Measurements from ENCODE around the gene C1orf21. TPM values are rescaled to one million over a fixed set of nuclear protein-coding genes. Genes with fewer than 3 reads are reported as not detected.

C1orf21 gene
- total RNA-seq, 2 experiments from 2014 or later, result 2.6 to 6.1 TPM

GRCh38 chr1:184630679-184631060, 243.8 kb downstream of the C1orf21 start:
- no peak overlapping the region for H3K4me3 Mint-ChIP-seq
- DNase-seq (no peak), ATAC-seq (no peak)
- H3K9me3 Mint-ChIP-seq (ENCODE audit: low read depth), result no peaks in the 10 kb centered on the region
- intact Hi-C loops (cut with DNase I, micrococcal nuclease), result no loop called here
- H3K4me1 Mint-ChIP-seq, result no peaks in the 10 kb centered on the region
- CTCF ChIA-PET, result interaction anchor here (0.6 kb wide), 1 partner anchor 332 kb away, joined by 3 read pairs; no protein-coding TSS in a partner anchor
- H3K27ac Mint-ChIP-seq, result no peak overlapping the region
- POLR2A ChIA-PET, result interaction anchor here (0.6 kb wide), 1 partner anchor 192 kb away, joined by 6 read pairs; no protein-coding TSS in a partner anchor
- H3K36me3 Mint-ChIP-seq (ENCODE audit: low read depth), result no peaks in the 10 kb centered on the region
- H3K27me3 Mint-ChIP-seq, result no peaks in the 10 kb centered on the region

GRCh38 chr1:184632415-184633175, 245.8 kb downstream of the C1orf21 start:
- Mint-ChIP-seq H3K4me3 (no peak overlapping the region), H3K4me1 (no peaks in the 10 kb centered on the region), H3K9me3 (ENCODE audit: low read depth) (no peaks in the 10 kb centered on the region), H3K27ac (no peak overlapping the region), H3K36me3 (ENCODE audit: low read depth) (no peaks in the 10 kb centered on the region), H3K27me3 (no peaks in the 10 kb centered on the region)
- no peak for DNase-seq
- no peak for ATAC-seq
- intact Hi-C loops (cut with DNase I, micrococcal nuclease), result no loop called here
- ChIA-PET CTCF (no interaction called here), POLR2A (no interaction called here)

DNA sequence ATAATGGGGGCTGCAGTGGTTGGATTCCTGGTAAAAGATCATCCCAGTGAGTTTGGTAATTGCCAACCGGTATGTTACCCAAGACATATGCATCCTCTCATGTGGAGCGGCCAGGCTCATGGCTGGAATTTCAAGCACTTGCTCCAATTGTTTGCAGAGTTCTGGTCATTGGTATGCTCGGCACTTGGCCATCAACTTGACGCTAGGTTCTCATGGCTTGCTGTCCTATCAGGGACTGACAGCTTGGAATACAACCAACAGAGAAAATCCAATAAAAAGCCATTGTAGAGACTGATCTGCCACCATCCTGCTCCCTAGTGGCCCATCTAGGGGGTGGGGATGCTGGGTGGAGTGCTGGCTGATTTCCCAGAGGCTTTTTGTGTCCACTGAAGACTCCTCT, 247.0 kb downstream of the C1orf21 start:
- Mint-ChIP-seq H3K9me3 (ENCODE audit: low read depth) (no peaks in the 10 kb centered on the region), H3K4me1 (no peaks in the 10 kb centered on the region), H3K27me3 (no peaks in the 10 kb centered on the region), H3K27ac (no peak overlapping the region), H3K4me3 (no peak overlapping the region), H3K36me3 (ENCODE audit: low read depth) (no peaks in the 10 kb centered on the region)
- intact Hi-C loops (cut with DNase I, micrococcal nuclease), result no loop called here
- no peak for ATAC-seq
- ChIA-PET CTCF (interaction anchor here (0.6 kb wide), 1 partner anchor 13 kb away, joined by 4 read pairs; no protein-coding TSS in a partner anchor), POLR2A (no interaction called here)
- no peak for DNase-seq

- CTCF ChIA-PET, result no interaction called here
Observed at GRCh38 chr1:184634296-184634695, 247.5 kb downstream of the C1orf21 start.

DNA sequence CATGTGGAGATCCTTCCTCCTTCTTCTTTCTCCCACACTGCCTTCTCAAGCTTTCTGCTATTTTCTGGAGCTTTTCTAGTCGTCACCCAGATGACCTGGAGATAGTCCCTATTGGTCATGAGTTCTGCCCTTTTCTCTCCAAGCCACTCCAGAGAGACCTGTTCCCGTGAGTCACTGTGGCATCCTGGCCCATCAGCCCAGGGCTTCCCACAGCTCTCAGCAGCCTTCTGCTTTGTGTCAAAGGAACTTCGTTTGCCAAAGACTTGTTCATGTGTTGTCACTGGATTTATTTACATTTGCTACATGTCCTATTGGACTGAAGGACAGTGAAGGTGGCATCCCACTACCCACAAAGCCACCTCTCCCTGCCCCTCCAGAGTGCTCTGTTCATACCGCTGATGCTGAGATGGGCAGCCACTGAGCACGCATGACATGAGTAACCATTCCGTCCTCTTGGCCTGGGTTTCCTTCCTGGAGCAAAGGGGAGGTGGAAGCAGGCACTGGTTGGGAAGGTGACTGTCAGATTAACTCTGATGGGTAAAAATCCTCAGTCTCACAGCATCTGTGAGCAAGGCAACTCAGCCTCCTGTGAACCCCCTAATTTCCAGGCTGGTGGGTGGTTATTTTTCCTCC, 248.6 kb downstream of the C1orf21 start:
- H3K9me3 Mint-ChIP-seq (ENCODE audit: low read depth), result no peaks in the 10 kb centered on the region
- no peaks in the 10 kb centered on the region for H3K36me3 Mint-ChIP-seq (ENCODE audit: low read depth)
- ChIA-PET POLR2A (no interaction called here), CTCF (no interaction called here)
- no peak for ATAC-seq
- no peak overlapping the region for H3K27ac Mint-ChIP-seq
- no peak overlapping the region for H3K4me3 Mint-ChIP-seq
- H3K4me1 Mint-ChIP-seq, result no peaks in the 10 kb centered on the region
- H3K27me3 Mint-ChIP-seq, result no peaks in the 10 kb centered on the region
- DNase-seq, result no peak
- intact Hi-C loops (cut with DNase I, micrococcal nuclease), result no loop called here

More at GRCh38 chr1:184634296-184634695, 247.5 kb downstream of the C1orf21 start:
- POLR2A ChIA-PET, result no interaction called here
- H3K36me3 Mint-ChIP-seq (ENCODE audit: low read depth), result no peaks in the 10 kb centered on the region
- H3K27me3 Mint-ChIP-seq, result no peaks in the 10 kb centered on the region
- intact Hi-C loops (cut with DNase I, micrococcal nuclease), result no loop called here
- H3K27ac Mint-ChIP-seq, result no peak overlapping the region
- no peaks in the 10 kb centered on the region for H3K4me1 Mint-ChIP-seq
- DNase-seq, result no peak
- H3K9me3 Mint-ChIP-seq (ENCODE audit: low read depth), result no peaks in the 10 kb centered on the region
- H3K4me3 Mint-ChIP-seq, result no peak overlapping the region
- no peak for ATAC-seq

DNA sequence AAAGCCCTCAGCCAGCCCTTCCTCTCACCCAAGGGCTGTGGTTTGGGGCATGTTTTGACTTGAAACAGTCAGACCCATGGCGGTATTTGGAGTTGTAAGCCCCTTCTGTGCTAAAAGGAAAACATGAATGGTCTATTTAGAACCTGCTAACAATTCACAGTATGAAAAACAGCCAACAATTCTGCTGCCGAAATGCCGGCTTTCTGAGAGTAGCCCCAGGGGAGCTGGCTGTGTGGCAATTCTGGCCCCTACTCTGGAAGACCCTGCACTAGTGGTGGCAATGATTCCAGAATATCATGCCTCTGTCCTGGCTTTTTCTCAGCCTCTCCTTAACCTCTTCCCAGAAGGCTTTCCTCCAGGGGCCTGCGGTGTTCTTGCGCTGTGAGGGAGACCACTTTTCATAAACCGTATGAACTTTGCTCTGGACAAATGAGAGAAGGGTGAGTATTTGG, 249.2 kb downstream of the C1orf21 start:
- POLR2A ChIA-PET, result no interaction called here
- DNase-seq, result no peak
- CTCF ChIA-PET, result interaction anchor here (1.1 kb wide), 1 partner anchor 28 kb away, joined by 5 read pairs; no protein-coding TSS in a partner anchor
- intact Hi-C loops (cut with DNase I, micrococcal nuclease), result no loop called here
- no peaks in the 10 kb centered on the region for H3K4me1 Mint-ChIP-seq
- no peaks in the 10 kb centered on the region for H3K27me3 Mint-ChIP-seq
- H3K4me3 Mint-ChIP-seq, result no peak overlapping the region
- ATAC-seq, result no peak
- H3K27ac Mint-ChIP-seq, result no peak overlapping the region
- no peaks in the 10 kb centered on the region for H3K9me3 Mint-ChIP-seq (ENCODE audit: low read depth)
- no peaks in the 10 kb centered on the region for H3K36me3 Mint-ChIP-seq (ENCODE audit: low read depth)

DNA sequence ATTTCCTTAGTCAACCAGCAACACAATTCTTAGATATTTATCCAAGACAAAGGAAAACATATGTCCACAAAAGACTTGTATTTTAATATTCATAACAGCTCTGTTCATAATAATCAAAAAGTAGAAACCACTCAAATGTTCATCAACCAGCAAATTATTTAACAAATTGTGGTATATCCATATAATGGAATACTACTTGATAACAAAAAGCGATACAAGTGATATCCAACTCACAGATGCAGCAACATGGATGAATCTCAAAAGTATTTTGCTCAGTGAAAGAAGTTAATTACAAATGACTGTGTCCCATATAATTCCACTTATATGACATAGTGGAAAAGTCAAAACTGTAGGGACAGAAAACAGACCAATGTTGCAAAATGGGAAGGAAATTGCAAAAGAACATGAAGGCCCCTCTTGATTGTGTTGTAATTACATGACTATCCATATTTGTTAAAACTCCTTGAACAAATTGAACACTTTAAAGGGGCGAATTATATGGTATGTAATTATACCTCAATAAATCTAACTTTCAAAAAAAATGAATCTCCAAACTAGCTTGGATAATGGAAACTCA, 250.9 kb downstream of the C1orf21 start:
- DNase-seq (no peak), ATAC-seq (no peak)
- H3K27me3 Mint-ChIP-seq, result peaks cover 7% of the 10 kb centered on the region
- no peak overlapping the region for H3K27ac Mint-ChIP-seq
- POLR2A ChIA-PET, result no interaction called here
- CTCF ChIA-PET, result no interaction called here
- intact Hi-C loops (cut with DNase I, micrococcal nuclease), result no loop called here
- H3K4me3 Mint-ChIP-seq, result no peak overlapping the region
- H3K9me3 Mint-ChIP-seq (ENCODE audit: low read depth), result no peaks in the 10 kb centered on the region
- H3K4me1 Mint-ChIP-seq, result no peaks in the 10 kb centered on the region
- no peaks in the 10 kb centered on the region for H3K36me3 Mint-ChIP-seq (ENCODE audit: low read depth)

- H3K4me3 Mint-ChIP-seq, result no peak overlapping the region
Observed at GRCh38 chr1:184639205-184639604, 252.4 kb downstream of the C1orf21 start.

DNA sequence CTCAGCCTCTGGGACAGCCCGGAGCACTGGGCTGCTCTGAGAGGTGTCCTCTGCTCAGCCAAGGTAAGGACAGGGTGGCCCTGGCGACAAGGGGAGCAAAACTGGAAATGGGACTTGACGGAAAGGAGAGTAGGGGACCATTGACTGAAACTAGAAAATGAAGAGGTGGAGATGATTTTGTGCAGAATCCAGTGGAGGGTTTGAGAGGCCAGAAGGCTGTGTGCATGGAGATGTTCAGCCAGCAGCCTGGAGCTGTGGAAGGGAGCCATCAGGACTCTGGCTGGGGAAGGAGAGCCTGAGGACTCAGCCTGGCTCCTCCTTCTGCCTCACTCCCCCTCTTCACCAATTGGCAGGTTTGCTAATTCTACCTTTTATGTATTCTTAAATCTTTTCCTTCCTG, 253.7 kb downstream of the C1orf21 start:
- DNase-seq, result no peak
- Mint-ChIP-seq H3K36me3 (ENCODE audit: low read depth) (no peaks in the 10 kb centered on the region), H3K4me3 (no peak overlapping the region), H3K4me1 (no peaks in the 10 kb centered on the region), H3K9me3 (ENCODE audit: low read depth) (no peaks in the 10 kb centered on the region), H3K27me3 (peaks cover 10% of the 10 kb centered on the region), H3K27ac (no peak overlapping the region)
- ChIA-PET CTCF (no interaction called here), POLR2A (no interaction called here)
- intact Hi-C loops (cut with DNase I, micrococcal nuclease), result no loop called here
- ATAC-seq, result no peak

More at GRCh38 chr1:184639205-184639604, 252.4 kb downstream of the C1orf21 start:
- Mint-ChIP-seq H3K27ac (no peak overlapping the region), H3K9me3 (ENCODE audit: low read depth) (no peaks in the 10 kb centered on the region), H3K36me3 (ENCODE audit: low read depth) (no peaks in the 10 kb centered on the region), H3K27me3 (peaks cover 10% of the 10 kb centered on the region), H3K4me1 (no peaks in the 10 kb centered on the region)
- CTCF ChIA-PET, result no interaction called here
- POLR2A ChIA-PET, result no interaction called here
- intact Hi-C loops (cut with DNase I, micrococcal nuclease), result no loop called here
- DNase-seq (no peak), ATAC-seq (no peak)

DNA sequence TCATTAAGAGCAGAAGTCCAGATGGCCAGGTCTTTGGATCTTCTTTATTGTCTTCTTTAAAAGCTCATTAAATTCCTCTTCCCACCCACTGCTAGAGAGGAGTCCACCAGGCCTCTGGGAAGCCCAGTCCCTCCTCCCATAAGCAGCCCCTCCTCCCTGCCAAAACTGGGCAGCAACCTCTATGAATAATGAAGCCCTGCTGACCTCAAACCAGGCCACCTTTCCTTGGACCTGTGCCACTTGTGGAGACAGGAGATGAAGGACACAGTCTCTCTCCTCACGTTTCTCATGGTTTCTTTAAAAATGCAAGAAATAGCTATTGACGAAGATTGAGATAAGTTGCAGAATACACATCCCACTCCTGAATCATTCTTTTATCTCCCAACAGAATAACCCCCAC, 255.1 kb downstream of the C1orf21 start:
- CTCF ChIA-PET, result interaction anchor here (1.6 kb wide), 1 partner anchor 34 kb away, joined by 4 read pairs; no protein-coding TSS in a partner anchor
- Mint-ChIP-seq H3K27me3 (peaks cover 10% of the 10 kb centered on the region), H3K4me1 (no peaks in the 10 kb centered on the region), H3K9me3 (ENCODE audit: low read depth) (no peaks in the 10 kb centered on the region), H3K4me3 (no peak overlapping the region), H3K36me3 (ENCODE audit: low read depth) (no peaks in the 10 kb centered on the region), H3K27ac (no peak overlapping the region)
- no peak for ATAC-seq
- no peak for DNase-seq
- POLR2A ChIA-PET, result no interaction called here
- intact Hi-C loops (cut with DNase I, micrococcal nuclease), result no loop called here

- Mint-ChIP-seq H3K4me3 (no peak overlapping the region), H3K27me3 (peaks cover 12% of the 10 kb centered on the region), H3K27ac (no peak overlapping the region), H3K4me1 (no peaks in the 10 kb centered on the region), H3K36me3 (ENCODE audit: low read depth) (no peaks in the 10 kb centered on the region), H3K9me3 (ENCODE audit: low read depth) (no peaks in the 10 kb centered on the region)
- POLR2A ChIA-PET, result no interaction called here
- ATAC-seq (no peak), DNase-seq (no peak)
- CTCF ChIA-PET, result no interaction called here
- intact Hi-C loops (cut with DNase I, micrococcal nuclease), result no loop called here
Observed at GRCh38 chr1:184643661-184644060, 256.8 kb downstream of the C1orf21 start.

DNA sequence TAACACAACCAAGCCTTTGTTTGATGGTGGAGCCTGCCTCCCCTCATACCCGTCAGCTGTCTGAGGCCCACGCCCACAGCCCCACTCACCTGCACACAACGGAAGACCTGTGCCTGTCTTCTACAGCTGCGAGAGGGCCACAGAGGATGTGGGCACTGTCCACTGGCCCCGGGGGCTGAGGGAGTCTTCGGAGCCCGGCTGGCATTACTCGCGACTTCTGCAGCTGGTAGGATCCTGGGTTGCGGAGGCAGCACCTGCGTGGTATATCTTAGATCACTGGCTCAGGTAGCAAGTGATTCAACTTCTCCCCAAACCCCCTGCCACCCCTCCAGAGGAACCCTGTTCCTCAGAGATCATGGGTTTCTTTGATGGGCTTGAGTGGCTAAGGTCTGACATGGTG, 257.9 kb downstream of the C1orf21 start:
- intact Hi-C loops (cut with DNase I, micrococcal nuclease), result no loop called here
- H3K4me3 Mint-ChIP-seq, result no peak overlapping the region
- H3K9me3 Mint-ChIP-seq (ENCODE audit: low read depth), result no peaks in the 10 kb centered on the region

More for the DNA sequence above, 257.9 kb downstream of the C1orf21 start:
- Mint-ChIP-seq H3K4me1 (no peaks in the 10 kb centered on the region), H3K36me3 (ENCODE audit: low read depth) (no peaks in the 10 kb centered on the region), H3K27me3 (peaks cover 12% of the 10 kb centered on the region), H3K27ac (no peak overlapping the region)
- POLR2A ChIA-PET, result no interaction called here
- ATAC-seq (no peak), DNase-seq (no peak)
- CTCF ChIA-PET, result no interaction called here

Data from activated CD4-positive, alpha-beta T cell treated with anti-CD3 and anti-CD28 coated beads for 36 hours (primary cell).